ENCODE measurements around the gene MUC6.

The MUC6 gene

DNA sequence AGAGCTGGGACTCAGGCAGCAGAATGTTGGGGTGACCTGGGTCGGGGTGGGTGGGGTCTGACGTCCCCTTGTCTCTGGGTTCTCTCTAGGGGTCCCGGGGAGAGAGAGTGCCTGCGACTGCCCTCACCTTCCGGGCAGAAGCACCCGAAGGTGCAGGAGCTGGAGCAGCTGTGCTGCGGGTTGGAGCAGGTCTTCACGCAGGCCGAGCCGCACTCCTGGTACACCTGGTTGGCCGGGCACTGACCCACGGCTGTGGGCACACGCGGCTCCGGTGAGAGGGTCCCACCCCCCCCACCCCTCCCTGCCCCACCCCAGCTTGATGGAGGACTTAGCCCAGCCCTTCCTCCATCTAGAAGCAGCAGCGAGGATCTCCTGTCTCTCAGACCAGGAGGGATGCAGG is 6.4 kb downstream of the MUC6 start:
- TF ChIP-seq EZH2 (optimal IDR thresholded peaks at IDR 0.05; ENCODE audit: low read depth, low read length): no peak
- TF ChIP-seq EZH2phosphoT487 (IDR thresholded peaks at IDR 0.05; ENCODE audit: low read length): no peak
- TF ChIP-seq, protein P1, sequence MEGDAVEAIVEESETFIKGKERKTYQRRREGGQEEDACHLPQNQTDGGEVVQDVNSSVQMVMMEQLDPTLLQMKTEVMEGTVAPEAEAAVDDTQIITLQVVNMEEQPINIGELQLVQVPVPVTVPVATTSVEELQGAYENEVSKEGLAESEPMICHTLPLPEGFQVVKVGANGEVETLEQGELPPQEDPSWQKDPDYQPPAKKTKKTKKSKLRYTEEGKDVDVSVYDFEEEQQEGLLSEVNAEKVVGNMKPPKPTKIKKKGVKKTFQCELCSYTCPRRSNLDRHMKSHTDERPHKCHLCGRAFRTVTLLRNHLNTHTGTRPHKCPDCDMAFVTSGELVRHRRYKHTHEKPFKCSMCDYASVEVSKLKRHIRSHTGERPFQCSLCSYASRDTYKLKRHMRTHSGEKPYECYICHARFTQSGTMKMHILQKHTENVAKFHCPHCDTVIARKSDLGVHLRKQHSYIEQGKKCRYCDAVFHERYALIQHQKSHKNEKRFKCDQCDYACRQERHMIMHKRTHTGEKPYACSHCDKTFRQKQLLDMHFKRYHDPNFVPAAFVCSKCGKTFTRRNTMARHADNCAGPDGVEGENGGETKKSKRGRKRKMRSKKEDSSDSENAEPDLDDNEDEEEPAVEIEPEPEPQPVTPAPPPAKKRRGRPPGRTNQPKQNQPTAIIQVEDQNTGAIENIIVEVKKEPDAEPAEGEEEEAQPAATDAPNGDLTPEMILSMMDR (IDR thresholded peaks at IDR 0.05; ENCODE audit: low read length): no peak

DNA sequence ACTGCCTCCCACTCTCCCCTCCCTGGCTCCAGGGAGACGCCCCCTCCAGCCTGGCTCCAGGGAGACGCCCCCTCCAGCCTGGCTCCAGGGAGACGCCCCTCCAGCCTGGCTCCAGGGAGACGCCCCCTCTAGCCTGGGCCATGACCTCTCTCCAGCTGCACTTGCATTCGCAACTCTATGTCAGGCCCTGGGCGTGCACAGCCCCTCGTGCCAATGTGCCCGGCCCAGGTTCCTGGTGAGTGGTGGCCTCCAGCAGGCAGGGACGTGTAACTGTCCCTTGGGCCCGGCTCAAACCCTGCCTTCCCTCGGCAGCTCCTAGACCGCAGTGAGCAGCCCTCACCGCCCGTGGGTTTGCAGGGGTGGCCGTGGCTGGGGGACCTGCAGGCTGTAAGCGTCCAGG is 6.9 kb downstream of the MUC6 start:
- H3K4me3 ChIP-seq (ENCODE audit: low read length): no peak overlapping the region
- H3F3A ChIP-seq (ENCODE audit: insufficient read depth, low read length): no peaks in the 10 kb centered on the region
- H3K79me2 ChIP-seq (ENCODE audit: low read length): no peaks in the 10 kb centered on the region
- H3K9me3 ChIP-seq (replicated peaks; ENCODE audit: insufficient read depth, low read length): no peaks in the 10 kb centered on the region
- H3K4me1 ChIP-seq (ENCODE audit: low read length): no peaks in the 10 kb centered on the region
- no peak overlapping the region for H2AFZ ChIP-seq (ENCODE audit: low read length)
- no peaks in the 10 kb centered on the region for H4K20me1 ChIP-seq (ENCODE audit: insufficient read depth, low read length)
- DNase-seq: no peak
- H3K4me2 ChIP-seq (ENCODE audit: low read depth, low read length): no peak overlapping the region
- TF ChIP-seq, protein P1 (IDR thresholded peaks at IDR 0.05; ENCODE audit: low read length): no peak
- TF ChIP-seq EZH2 (optimal IDR thresholded peaks at IDR 0.05; ENCODE audit: low read depth, low read length) (no peak), EZH2phosphoT487 (IDR thresholded peaks at IDR 0.05; ENCODE audit: low read length) (no peak)
- peaks cover 67% of the 10 kb centered on the region for H3K27me3 ChIP-seq (replicated peaks; ENCODE audit: insufficient read depth, low read length)
- no peak overlapping the region for H3K9ac ChIP-seq (ENCODE audit: low read length)
- no peaks in the 10 kb centered on the region for H3K36me3 ChIP-seq (replicated peaks; ENCODE audit: insufficient read depth, low read length)
- H3K9me2 ChIP-seq (replicated peaks; ENCODE audit: insufficient read depth, low read length): no peaks in the 10 kb centered on the region
- no peak overlapping the region for H3K27ac ChIP-seq (ENCODE audit: low read length)

More for the DNA sequence above, 6.4 kb downstream of the MUC6 start:
- H3K27me3 ChIP-seq (replicated peaks; ENCODE audit: insufficient read depth, low read length): peaks cover 71% of the 10 kb centered on the region
- H3K4me3 ChIP-seq (ENCODE audit: low read length): no peak overlapping the region
- H3K27ac ChIP-seq (ENCODE audit: low read length): no peak overlapping the region
- H4K20me1 ChIP-seq (ENCODE audit: insufficient read depth, low read length): no peaks in the 10 kb centered on the region
- DNase-seq: no peak
- H3K9me2 ChIP-seq (replicated peaks; ENCODE audit: insufficient read depth, low read length): no peaks in the 10 kb centered on the region
- no peaks in the 10 kb centered on the region for H3K36me3 ChIP-seq (replicated peaks; ENCODE audit: insufficient read depth, low read length)
- no peaks in the 10 kb centered on the region for H3K4me1 ChIP-seq (ENCODE audit: low read length)
- H3K4me2 ChIP-seq (ENCODE audit: low read depth, low read length): no peak overlapping the region
- H3K9me3 ChIP-seq (replicated peaks; ENCODE audit: insufficient read depth, low read length): no peaks in the 10 kb centered on the region
- H3F3A ChIP-seq (ENCODE audit: insufficient read depth, low read length): no peaks in the 10 kb centered on the region
- H2AFZ ChIP-seq (ENCODE audit: low read length): no peak overlapping the region
- H3K79me2 ChIP-seq (ENCODE audit: low read length): no peaks in the 10 kb centered on the region
- H3K9ac ChIP-seq (ENCODE audit: low read length): no peak overlapping the region

DNA sequence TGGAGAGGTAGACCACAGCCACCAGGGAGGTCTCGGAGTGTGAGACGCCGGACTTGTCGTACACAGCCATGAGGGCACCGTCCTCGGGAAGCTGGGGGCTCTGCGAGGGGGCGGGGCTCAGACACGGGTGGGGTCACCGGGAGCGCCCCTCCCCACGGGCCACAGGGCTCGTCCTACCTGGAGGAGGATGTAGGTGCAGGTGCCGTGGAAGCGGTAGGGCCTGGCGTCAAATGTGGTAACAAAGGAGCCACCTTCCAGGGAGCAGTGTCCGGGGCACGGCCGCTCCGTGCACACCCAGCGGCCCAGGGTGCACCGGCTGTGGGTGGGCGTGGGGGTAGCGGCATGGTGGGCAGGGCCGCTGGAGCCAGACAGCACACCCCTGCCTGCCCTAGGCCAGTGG is 7.5 kb downstream of the MUC6 start:
- TF ChIP-seq, protein P1 (IDR thresholded peaks at IDR 0.05; ENCODE audit: low read length): no peak
- TF ChIP-seq EZH2 (optimal IDR thresholded peaks at IDR 0.05; ENCODE audit: low read depth, low read length) (no peak), EZH2phosphoT487 (IDR thresholded peaks at IDR 0.05; ENCODE audit: low read length) (no peak)

More for the DNA sequence above, 7.5 kb downstream of the MUC6 start:
- Histone ChIP-seq H3K4me2 (ENCODE audit: low read depth, low read length) (no peak overlapping the region), H3F3A (ENCODE audit: insufficient read depth, low read length) (no peaks in the 10 kb centered on the region), H3K27me3 (replicated peaks; ENCODE audit: insufficient read depth, low read length) (peaks cover 61% of the 10 kb centered on the region), H2AFZ (ENCODE audit: low read length) (no peak overlapping the region), H3K4me3 (ENCODE audit: low read length) (no peak overlapping the region), H4K20me1 (ENCODE audit: insufficient read depth, low read length) (no peaks in the 10 kb centered on the region), H3K9me3 (replicated peaks; ENCODE audit: insufficient read depth, low read length) (no peaks in the 10 kb centered on the region), H3K27ac (ENCODE audit: low read length) (no peak overlapping the region), H3K79me2 (ENCODE audit: low read length) (no peaks in the 10 kb centered on the region), H3K4me1 (ENCODE audit: low read length) (no peaks in the 10 kb centered on the region), H3K9ac (ENCODE audit: low read length) (no peak overlapping the region), H3K9me2 (replicated peaks; ENCODE audit: insufficient read depth, low read length) (no peaks in the 10 kb centered on the region), H3K36me3 (replicated peaks; ENCODE audit: insufficient read depth, low read length) (no peaks in the 10 kb centered on the region)
- DNase-seq: no peak
